ENCODE data around the gene CYFIP1. TPM values are rescaled to one million over a fixed set of nuclear protein-coding genes. Genes with fewer than 3 reads are reported as not detected.

The CYFIP1 gene
- total and polyA plus RNA-seq, 3 donors from 2014 or later: 50.9 to 112 (median 90.5) TPM

DNA sequence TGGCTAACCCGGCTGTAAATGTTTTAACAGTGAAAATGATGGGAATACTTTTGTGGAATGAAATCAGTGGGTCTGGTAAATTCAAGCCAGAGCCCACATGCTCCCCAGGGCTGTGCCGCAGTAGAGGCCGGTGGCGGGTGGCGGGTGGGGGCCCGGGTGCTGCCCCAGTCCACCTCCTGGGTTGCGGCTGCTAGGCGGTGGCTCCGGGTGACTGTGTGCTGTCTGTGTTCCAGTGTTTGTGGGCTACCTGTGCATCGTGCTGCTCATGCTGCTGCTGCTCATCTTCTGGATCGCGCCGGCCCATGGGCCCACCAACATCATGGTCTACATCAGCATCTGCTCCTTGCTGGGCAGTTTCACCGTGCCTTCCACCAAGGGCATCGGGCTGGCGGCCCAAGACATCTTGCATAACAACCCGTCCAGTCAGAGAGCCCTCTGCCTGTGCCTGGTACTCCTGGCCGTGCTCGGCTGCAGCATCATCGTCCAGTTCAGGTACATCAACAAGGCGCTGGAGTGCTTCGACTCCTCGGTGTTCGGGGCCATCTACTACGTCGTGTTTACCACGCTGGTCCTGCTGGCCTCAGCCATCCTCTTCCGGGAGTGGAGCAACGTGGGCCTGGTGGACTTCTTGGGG, 156.6 kb downstream of the CYFIP1 start:
- no peak for TF ChIP-seq POLR2A (IDR thresholded peaks at IDR 0.05)
- TF ChIP-seq, protein P1, sequence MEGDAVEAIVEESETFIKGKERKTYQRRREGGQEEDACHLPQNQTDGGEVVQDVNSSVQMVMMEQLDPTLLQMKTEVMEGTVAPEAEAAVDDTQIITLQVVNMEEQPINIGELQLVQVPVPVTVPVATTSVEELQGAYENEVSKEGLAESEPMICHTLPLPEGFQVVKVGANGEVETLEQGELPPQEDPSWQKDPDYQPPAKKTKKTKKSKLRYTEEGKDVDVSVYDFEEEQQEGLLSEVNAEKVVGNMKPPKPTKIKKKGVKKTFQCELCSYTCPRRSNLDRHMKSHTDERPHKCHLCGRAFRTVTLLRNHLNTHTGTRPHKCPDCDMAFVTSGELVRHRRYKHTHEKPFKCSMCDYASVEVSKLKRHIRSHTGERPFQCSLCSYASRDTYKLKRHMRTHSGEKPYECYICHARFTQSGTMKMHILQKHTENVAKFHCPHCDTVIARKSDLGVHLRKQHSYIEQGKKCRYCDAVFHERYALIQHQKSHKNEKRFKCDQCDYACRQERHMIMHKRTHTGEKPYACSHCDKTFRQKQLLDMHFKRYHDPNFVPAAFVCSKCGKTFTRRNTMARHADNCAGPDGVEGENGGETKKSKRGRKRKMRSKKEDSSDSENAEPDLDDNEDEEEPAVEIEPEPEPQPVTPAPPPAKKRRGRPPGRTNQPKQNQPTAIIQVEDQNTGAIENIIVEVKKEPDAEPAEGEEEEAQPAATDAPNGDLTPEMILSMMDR (IDR thresholded peaks at IDR 0.05): no peak
- Histone ChIP-seq H3K27ac (no peak overlapping the region), H3K27me3 (no peaks in the 10 kb centered on the region), H3K9me3 (no peaks in the 10 kb centered on the region), H3K36me3 (ENCODE audit: low read depth, missing control alignments) (no peaks in the 10 kb centered on the region), H3K4me1 (no peaks in the 10 kb centered on the region), H3K4me3 (no peak overlapping the region)
- intact Hi-C loops (cut with DNase I; ENCODE audit: low total_unique reads): no loop called here
- WGBS, 2 donors: 89 to 94% methylated on average over 22 to 29 of the region's 29 CpGs
- DNase-seq: no peak

DNA sequence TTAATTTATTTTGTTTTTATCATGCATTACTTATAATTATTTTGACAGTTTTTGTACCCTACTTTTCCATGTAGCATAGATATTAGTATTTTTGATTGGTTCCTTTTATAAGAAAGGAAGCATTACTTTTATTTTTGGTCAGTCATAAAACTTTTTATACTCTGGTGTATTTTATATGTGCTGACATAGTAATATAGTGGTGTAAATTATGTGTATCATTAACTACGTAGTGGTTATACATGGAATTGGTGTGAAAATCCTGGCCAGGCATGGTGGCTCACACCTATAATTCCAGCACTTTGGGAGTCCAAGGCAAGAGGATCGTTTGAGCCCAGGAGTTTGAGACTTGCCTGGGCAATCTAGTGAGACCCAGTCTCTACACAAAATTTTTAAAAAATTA, 160.5 kb downstream of the CYFIP1 start:
- H3K27ac ChIP-seq: no peak overlapping the region
- TF ChIP-seq, protein P1 (IDR thresholded peaks at IDR 0.05): no peak
- no peak for TF ChIP-seq POLR2A (IDR thresholded peaks at IDR 0.05)
- intact Hi-C loops (cut with DNase I; ENCODE audit: low total_unique reads): no loop called here
- no peaks in the 10 kb centered on the region for H3K36me3 ChIP-seq (ENCODE audit: low read depth, missing control alignments)
- H3K9me3 ChIP-seq: no peaks in the 10 kb centered on the region
- DNase-seq: no peak
- H3K27me3 ChIP-seq: no peaks in the 10 kb centered on the region
- 86 to 88% methylated on average over 2 of the region's 2 CpGs for WGBS, 2 donors
- no peaks in the 10 kb centered on the region for H3K4me1 ChIP-seq
- no peak overlapping the region for H3K4me3 ChIP-seq

Other genes with a start within 250 kb of the CYFIP1 start
- gene NIPA1, start 193.7 kb downstream of the CYFIP1 start, total RNA-seq: 10 to 100 TPM; 13.0 to 15.4 TPM
- gene NIPA1, start 193.7 kb downstream of the CYFIP1 start, polyA plus RNA-seq (ENCODE audit: insufficient read depth, low read depth, low replicate concordance): 8.1 TPM
- 10 to 100 TPM; 33.9 to 47.1 TPM for gene NIPA2, start 141.7 kb downstream of the CYFIP1 start, total RNA-seq
- gene NIPA2, start 141.7 kb downstream of the CYFIP1 start, polyA plus RNA-seq (ENCODE audit: insufficient read depth, low read depth, low replicate concordance): 31.4 TPM
- 10 to 100 TPM; 45.8 to 55.1 TPM for gene TUBGCP5, start 59.2 kb upstream of the CYFIP1 start, total RNA-seq
- 28.6 TPM for gene TUBGCP5, start 59.2 kb upstream of the CYFIP1 start, polyA plus RNA-seq (ENCODE audit: insufficient read depth, low read depth, low replicate concordance)
- 1 to 10 TPM; 1.7 to 4.7 TPM for gene GOLGA6L1, start 156.5 kb upstream of the CYFIP1 start, total RNA-seq
- 17.8 TPM for gene GOLGA6L1, start 156.5 kb upstream of the CYFIP1 start, polyA plus RNA-seq (ENCODE audit: insufficient read depth, low read depth, low replicate concordance)

Data from testis (tissue), 3 donors.